ENCODE results near the gene BBS5.

The BBS5 gene

GRCh38 chr2:169486487-169486886 lies 7.2 kb downstream of the BBS5 start:
- Histone ChIP-seq H3K27me3 (ENCODE audit: low read depth, low read length) (no peaks in the 10 kb centered on the region), H3K79me2 (ENCODE audit: low read length) (no peaks in the 10 kb centered on the region)
- TF ChIP-seq CTCF (IDR thresholded peaks at IDR 0.05; ENCODE audit: low read depth, low read length) (no peak), EZH2phosphoT487 (IDR thresholded peaks at IDR 0.05; ENCODE audit: low read depth) (no peak)

GRCh38 chr2:169490834-169491233 lies 11.5 kb downstream of the BBS5 start:
- no peak for TF ChIP-seq EZH2phosphoT487 (IDR thresholded peaks at IDR 0.05; ENCODE audit: low read depth)
- TF ChIP-seq CTCF (IDR thresholded peaks at IDR 0.05; ENCODE audit: low read depth, low read length) = no peak
- Histone ChIP-seq H2AFZ (ENCODE audit: low read depth, low read length) (no peak overlapping the region), H3K4me2 (ENCODE audit: low read length) (no peak overlapping the region), H3K27me3 (ENCODE audit: low read depth, low read length) (no peaks in the 10 kb centered on the region), H3K9ac (ENCODE audit: low read length) (no peak overlapping the region), H3K4me1 (ENCODE audit: low read length) (no peaks in the 10 kb centered on the region), H4K20me1 (ENCODE audit: insufficient read depth, low read length) (no peaks in the 10 kb centered on the region), H3K27ac (ENCODE audit: low read length) (no peak overlapping the region), H3K36me3 (replicated peaks; ENCODE audit: low read depth, low read length) (no peaks in the 10 kb centered on the region), H3K9me3 (ENCODE audit: insufficient read depth, low read length) (no peaks in the 10 kb centered on the region), H3K4me3 (ENCODE audit: low read length) (no peak overlapping the region), H3K79me2 (ENCODE audit: low read length) (no peaks in the 10 kb centered on the region)

More at GRCh38 chr2:169486487-169486886, 7.2 kb downstream of the BBS5 start:
- H3K9ac ChIP-seq (ENCODE audit: low read length) = no peak overlapping the region
- H3K4me3 ChIP-seq (ENCODE audit: low read length) = no peak overlapping the region
- no peaks in the 10 kb centered on the region for H3K4me1 ChIP-seq (ENCODE audit: low read length)
- H3K27ac ChIP-seq (ENCODE audit: low read length) = no peak overlapping the region
- H2AFZ ChIP-seq (ENCODE audit: low read depth, low read length) = no peak overlapping the region
- no peaks in the 10 kb centered on the region for H3K9me3 ChIP-seq (ENCODE audit: insufficient read depth, low read length)
- no peak overlapping the region for H3K4me2 ChIP-seq (ENCODE audit: low read length)
- no peaks in the 10 kb centered on the region for H4K20me1 ChIP-seq (ENCODE audit: insufficient read depth, low read length)
- H3K36me3 ChIP-seq (replicated peaks; ENCODE audit: low read depth, low read length) = no peaks in the 10 kb centered on the region

- Histone ChIP-seq H3K4me2 (ENCODE audit: low read length) (no peak overlapping the region), H4K20me1 (ENCODE audit: insufficient read depth, low read length) (no peaks in the 10 kb centered on the region), H3K79me2 (ENCODE audit: low read length) (no peaks in the 10 kb centered on the region), H3K36me3 (replicated peaks; ENCODE audit: low read depth, low read length) (no peaks in the 10 kb centered on the region), H3K9me3 (ENCODE audit: insufficient read depth, low read length) (no peaks in the 10 kb centered on the region), H3K9ac (ENCODE audit: low read length) (no peak overlapping the region), H3K4me1 (ENCODE audit: low read length) (no peaks in the 10 kb centered on the region), H3K27ac (ENCODE audit: low read length) (no peak overlapping the region), H2AFZ (ENCODE audit: low read depth, low read length) (no peak overlapping the region), H3K4me3 (ENCODE audit: low read length) (no peak overlapping the region), H3K27me3 (ENCODE audit: low read depth, low read length) (no peaks in the 10 kb centered on the region)
- TF ChIP-seq EZH2phosphoT487 (IDR thresholded peaks at IDR 0.05; ENCODE audit: low read depth) (no peak), CTCF (IDR thresholded peaks at IDR 0.05; ENCODE audit: low read depth, low read length) (no peak)
Measured at GRCh38 chr2:169491378-169491777, 12.1 kb downstream of the BBS5 start.

- Histone ChIP-seq H3K79me2 (ENCODE audit: low read length) (no peaks in the 10 kb centered on the region), H4K20me1 (ENCODE audit: insufficient read depth, low read length) (no peaks in the 10 kb centered on the region), H2AFZ (ENCODE audit: low read depth, low read length) (no peak overlapping the region), H3K27me3 (ENCODE audit: low read depth, low read length) (no peaks in the 10 kb centered on the region), H3K4me1 (ENCODE audit: low read length) (no peaks in the 10 kb centered on the region), H3K4me2 (ENCODE audit: low read length) (no peak overlapping the region), H3K27ac (ENCODE audit: low read length) (no peak overlapping the region), H3K36me3 (replicated peaks; ENCODE audit: low read depth, low read length) (no peaks in the 10 kb centered on the region), H3K4me3 (ENCODE audit: low read length) (no peak overlapping the region), H3K9ac (ENCODE audit: low read length) (no peak overlapping the region), H3K9me3 (ENCODE audit: insufficient read depth, low read length) (no peaks in the 10 kb centered on the region)
- TF ChIP-seq EZH2phosphoT487 (IDR thresholded peaks at IDR 0.05; ENCODE audit: low read depth) (no peak), CTCF (IDR thresholded peaks at IDR 0.05; ENCODE audit: low read depth, low read length) (no peak)
Measured at GRCh38 chr2:169493360-169493759, 14.1 kb downstream of the BBS5 start.

All from OCI-LY3 (cell line).